DMS53 (cell line): Measurements from ENCODE around the gene FOXRED2.
"Not testable (repeated sequence)": the region's sequence is repeated elsewhere in the genome, so short reads cannot be mapped to it uniquely, and the experiment has no call there.

Source experiments
- DNase-seq: peaks from one replicate; lab custom pipeline; 2025; lab: John Stamatoyannopoulos, UW

FOXRED2 gene

DNA sequence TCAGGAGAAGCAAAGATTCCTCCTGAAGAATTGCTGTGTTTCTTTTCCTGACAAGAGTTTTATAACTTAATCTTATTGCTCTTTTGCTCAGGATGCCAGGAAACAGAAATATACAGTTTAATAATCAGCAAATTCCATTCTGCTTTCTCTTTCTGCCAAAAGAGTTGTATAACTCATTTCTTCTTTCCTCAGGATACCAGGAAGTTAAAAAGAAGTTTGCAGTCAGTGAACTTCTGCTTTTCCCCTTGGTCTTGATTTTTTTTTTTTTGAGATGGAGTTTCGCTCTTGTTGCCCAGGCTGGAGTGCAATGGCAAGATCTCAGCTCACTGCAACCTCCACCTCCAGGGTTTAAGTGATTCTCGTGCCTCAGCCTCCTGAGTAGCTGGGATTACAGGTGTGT, 13.1 kb upstream of the FOXRED2 start:
- DNase-seq: not testable (repeated sequence)

DNA sequence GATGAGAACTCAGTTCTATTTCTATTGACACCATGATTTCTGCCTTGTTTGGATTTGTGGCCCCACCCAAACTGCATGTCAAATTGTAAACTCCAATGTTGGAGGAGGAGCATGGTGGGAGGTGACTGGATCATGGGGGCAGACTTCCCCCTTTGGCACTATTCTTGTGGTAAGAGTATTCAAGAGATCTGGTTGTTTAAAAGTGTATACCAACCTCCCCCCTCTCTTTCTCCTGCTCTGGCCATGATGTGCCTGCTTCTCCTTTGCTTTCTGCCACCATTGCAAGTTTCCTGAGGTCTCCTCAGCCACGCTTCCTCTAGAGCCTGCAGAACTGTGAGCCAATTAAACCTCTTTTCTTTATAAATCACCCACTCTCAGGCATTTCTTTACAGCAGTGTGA, 7.9 kb upstream of the FOXRED2 start:
- DNase-seq: no peak

DNA sequence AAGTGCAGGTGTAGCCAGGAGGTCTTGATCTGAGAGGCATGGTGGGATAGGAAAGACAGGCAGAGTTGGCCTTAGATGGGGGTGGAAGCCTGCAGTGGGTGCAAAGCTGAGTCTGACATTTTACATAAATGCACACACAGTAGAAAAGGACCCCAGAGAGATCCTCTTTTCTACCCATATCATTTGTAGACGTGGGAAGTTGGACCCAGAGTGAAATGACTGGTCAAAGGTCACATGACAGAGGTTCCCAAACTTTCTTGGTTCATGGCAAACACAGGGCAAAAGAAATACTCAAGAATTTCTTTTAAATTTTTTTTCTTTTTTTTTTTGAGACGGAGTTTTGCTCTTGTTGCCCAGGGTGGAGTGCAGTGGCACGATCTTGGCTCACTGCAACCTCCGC, 6.2 kb upstream of the FOXRED2 start:
- no peak for DNase-seq

DNA sequence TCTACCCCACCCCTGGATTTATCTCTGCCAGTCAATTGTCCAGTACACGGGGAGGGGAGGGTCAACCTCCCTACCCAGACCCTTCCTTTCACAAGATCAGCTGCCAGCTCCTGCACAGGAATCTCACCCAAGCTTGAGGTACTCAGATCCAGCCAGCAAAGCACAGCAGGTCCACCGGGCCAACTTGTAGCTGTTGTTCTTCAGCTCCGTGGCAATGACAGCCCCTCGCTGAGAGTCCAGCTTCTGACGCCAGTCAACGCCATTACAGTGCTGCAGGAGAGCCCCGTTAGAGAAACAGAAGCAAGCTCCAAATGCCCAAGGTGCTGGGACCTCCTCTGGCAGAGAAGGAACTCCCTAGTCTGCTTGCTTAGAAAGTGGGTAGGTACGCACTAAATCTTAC, 5.5 kb upstream of the FOXRED2 start:
- DNase-seq: no peak

DNA sequence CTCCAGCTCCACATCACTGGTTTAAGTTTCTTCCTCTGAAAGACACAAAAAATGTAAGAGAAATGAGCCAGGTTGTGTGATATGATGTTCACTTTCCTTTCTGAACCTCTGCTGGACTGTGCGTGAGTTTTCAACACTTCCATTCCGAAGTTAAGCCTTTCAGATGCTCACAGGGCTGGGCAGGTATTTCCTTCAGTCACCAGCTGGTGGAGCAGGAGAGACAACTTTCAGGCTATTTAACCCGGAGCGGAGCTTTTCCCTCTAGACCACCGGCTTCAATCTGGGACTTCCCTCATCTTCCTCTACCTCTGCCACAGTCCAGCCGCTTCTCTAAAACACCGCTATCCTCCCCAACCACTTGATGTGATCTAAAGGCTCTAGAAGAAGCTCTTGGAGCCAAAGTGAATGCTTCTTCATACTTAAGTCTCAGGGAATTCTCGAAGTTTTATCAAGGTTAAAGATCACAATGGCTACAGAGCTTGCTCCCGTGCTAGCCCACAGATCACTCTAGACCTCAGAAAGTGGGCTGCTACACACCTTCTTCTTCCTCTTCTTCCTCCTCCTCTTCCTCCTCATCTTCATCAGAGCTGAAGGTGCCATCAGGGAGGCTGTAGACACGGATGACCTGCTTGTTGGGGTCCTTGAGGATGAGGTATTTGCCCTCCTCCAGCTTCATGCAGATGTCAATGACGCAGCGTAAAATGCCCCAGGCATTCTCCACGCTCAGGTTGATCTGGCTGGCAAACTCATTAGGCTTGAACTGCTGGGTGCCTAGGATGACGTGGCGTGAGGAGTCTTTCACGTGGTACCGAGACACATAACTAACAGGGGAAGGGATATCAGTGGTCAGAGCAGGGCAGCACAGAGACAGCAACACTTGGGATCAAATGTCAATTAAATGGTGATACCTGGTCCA, 4.4 kb upstream of the FOXRED2 start:
- DNase-seq: peak; percentile 41

DNA sequence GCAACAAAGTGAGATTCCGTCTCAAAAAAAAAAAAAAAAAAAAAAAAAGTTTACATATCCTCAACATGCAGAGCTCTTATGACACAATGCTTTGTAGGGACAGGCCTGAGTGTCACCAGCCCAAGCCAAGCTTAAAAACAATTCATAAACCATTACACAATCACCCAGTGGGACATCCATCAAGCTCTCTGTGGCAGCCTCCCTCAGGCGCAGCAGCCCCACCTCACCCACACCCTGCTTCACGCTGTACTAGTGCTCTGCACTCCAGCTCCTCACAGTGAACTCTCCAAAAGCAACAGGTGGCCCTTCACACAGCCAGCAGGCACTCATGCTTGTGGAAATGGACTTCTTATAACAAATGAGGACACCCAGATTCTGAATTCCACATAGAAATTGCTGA, 3.5 kb upstream of the FOXRED2 start:
- no peak for DNase-seq

DNA sequence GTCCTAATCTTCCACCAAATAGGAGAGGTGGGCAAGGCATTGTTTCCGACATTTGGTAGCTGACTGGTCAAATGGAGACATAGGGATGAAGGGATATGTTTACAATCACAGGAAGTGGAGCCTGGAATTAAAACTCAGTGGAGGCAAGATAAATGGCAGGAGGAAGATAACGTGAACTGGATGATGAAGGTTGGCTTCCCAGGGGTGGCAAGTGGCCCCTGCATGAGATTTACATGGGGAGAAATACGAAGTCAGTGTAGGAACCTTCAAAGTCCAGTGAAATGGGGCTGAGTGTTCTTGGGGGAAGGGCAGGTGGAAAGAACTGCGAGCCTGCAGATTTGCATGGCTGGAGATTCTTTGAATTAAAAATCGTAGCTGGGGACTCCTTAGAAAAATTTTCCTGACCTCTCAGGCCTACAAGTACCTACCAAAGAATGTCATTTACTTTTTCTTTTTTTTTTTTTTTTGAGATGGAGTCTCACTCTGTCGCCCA, 724 bp upstream of the FOXRED2 start:
- DNase-seq: no peak

DNA sequence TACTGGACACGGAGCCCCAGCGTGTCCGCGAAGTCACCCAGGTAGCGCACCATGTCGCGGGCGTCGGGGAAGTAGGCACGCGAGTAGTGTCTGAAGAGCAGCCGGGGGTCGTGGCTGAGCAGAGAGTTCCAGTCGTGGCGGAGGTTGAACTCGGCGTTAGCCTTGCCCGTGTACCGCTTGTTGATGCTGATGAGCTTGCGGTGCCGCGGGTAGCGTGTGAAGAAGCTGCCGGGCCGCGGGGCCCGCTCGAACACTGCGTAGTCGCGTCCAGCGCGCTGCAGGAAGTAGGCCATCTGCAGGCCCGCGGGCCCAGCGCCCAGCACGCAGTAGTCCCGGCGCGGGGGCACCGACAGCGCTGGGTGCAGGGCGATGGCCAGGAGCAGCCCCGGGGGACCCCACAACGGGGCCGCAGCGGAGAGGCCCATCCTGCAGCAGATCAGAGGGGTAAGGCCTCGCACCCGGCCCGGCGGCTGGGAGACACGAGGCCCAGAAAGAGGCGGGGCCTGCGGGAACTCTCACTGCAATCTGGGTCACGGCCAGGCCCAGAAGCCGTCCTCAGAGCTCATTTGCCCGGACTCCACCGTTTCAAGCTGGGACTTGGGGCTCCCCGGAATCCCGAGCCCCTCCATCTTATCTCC, 723 bp downstream of the FOXRED2 start:
- no peak for DNase-seq

DNA sequence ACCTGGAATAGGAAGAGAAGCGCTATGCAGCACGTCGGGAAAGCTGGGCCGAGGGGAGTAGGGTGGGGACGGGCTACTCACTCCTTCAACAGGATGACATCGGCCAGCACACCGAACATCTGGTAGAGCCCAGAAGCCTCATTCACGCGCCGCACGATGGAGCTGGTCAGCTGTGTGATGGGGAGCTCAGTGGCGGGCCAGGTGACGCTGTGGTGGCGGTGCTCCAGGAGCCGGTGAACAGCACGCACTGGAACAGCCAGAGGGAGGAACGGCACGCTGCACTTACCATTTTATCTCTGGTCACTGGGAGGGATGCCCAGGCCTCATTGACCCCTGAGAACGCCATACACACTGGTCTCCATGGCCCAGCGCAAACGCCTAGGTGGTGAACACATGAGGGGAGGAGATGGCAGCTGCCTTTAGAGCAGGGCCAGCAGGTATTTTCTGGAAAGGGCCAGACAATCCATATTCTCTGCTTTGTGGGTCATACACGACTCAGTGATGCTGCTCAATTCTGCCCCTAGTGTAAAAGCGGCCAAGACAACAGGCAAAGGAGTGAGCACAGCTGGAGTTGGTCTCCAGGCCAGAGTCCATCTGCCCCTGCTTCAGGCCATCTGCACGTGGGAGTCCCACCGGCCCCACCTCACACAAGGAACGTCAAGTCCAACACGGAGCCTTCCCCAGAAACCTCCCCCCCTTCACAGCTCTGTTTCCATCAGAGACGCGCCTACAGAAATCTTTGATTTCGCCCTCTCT, 8.8 kb downstream of the FOXRED2 start:
- no peak for DNase-seq

DNA sequence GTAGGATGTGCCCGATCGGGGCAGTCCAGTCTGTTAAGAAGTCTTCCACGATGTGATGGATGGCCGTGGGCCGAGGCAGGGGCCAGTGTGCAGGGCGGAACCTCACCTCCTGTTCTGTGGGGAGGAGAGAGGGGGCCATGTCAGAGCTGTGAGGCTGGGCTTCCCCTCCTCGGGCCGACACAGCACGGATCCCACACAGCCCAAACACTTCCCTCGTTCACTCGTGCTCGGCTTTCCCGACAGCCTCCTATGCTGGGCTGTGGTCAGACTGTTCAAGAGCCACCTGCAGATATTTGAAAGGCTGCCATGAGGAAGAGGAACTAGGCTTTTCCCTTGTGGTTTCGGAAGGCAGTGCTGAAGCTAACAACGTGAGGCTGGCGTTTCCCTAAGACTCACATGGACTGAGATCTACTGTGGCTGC, 13.1 kb downstream of the FOXRED2 start:
- DNase-seq: no peak

DNA sequence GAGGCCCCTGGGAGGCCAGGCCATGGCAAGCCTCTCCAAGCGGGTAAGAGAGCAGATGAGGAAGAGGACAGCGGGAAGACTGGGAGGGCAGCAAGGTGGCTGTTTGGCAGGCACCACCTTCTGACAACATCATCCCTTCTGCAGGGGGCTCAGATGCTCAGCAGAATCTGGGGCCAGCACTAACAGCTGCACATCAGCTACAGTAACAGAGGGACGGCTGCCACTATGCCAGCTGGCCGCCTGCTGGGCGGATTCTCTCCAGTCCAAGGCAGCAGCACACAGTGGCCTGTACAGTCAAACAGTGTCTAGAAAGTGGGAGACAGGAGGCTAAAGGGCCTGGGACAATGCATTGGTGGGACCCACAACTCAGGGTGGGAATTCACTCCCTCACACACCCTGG, 14.7 kb downstream of the FOXRED2 start:
- DNase-seq: no peak

DNA sequence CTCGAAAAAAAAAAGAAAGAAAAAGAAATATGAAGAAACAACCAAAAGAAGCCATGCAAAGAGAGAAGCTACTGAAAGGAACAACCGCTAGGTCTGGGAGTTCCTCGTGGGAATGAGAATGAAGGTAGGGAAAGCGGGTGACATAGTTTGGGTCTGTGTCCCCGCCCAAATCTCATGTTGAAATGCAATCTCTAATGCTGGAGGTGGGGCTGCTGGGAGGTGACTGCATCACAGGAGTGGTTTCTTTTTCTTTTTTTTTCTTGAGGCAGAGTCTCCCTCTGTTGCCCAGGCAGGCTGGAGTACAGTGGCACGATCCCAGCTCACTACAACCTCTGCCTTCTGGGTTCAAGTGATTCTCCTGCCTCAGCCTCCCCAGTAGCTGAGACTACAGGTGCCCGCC, 15.7 kb downstream of the FOXRED2 start:
- no peak for DNase-seq

DNA sequence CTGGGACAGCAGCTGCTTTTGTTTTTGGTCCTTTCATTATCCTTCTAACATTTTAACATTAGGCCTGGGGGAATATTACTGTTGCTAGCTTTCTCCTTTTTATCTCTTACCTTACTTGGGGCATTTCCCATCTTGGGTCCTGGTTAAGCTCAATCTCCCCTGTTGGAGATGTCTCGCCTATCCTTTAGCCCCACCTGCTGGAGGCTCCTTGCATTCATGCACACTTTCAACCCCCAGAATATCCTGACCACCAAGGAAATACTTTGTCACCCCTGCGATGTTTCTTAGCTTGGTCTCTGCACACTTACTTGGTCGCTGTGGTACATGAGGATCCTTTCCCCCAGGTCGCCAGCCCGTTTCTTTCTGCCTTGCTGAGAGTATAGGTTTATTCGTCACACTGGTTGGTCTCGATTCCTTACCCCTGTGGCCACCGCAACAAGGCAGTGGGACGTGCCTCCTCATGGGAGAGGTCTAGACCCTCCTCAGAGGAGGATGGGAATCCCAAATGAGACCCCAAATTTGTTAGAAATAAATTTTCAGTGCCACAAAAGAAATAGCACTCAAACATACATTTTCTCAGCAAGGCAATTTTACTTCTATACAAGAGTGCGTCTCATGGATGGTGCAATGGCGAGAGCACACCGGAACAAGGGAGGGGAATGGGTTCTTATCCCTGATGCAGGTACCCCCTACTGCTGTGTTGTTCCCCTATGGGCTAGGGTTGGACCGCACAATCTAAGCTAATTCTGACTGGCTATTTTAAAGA, 20.0 kb downstream of the FOXRED2 start:
- peak; percentile 32 for DNase-seq

DNA sequence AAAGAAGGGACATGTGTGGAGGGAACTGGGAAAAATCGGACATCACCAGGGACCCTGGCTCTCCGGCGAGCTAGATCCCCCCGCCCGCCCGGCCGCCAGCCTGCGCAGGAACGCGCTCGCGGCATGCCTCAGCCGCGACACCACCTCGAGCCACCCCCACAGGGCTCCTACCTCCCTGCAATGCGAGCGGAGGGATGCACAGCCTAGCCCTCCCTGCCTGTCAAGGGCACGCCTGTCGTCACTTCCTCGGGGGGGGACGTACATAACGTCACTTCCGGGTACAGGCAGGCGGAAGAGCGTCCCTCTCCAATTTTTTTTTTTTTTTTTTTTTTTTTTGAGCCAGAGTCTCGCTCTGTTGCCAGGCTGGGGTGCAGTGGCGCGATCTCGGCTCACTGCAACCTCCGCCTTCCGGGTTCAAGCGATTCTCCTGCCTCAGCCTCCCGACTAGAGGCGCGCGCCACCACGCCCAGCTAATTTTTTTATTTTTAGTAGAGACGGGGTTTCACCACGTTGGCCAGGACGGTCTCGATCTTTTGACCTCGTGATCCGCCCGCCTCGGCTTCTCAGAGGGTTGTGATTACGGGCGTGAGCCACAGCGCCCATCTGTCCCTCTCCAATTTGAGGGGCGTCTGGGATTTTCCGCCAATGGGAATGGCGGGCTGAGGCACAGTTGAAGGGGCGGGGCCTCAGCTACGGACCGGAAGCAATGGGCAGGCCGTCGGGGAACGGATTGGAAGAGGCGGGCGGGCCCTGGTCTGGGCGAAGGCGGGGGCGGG, 25.3 kb downstream of the FOXRED2 start, which contains the start of gene TXN2:
TXN2 (minus strand) TSS at position 248 of the 776 bp plus-strand sequence. CDS start 803 bp downstream, outside the sequence.
- peak; percentile 91 for DNase-seq

DNA sequence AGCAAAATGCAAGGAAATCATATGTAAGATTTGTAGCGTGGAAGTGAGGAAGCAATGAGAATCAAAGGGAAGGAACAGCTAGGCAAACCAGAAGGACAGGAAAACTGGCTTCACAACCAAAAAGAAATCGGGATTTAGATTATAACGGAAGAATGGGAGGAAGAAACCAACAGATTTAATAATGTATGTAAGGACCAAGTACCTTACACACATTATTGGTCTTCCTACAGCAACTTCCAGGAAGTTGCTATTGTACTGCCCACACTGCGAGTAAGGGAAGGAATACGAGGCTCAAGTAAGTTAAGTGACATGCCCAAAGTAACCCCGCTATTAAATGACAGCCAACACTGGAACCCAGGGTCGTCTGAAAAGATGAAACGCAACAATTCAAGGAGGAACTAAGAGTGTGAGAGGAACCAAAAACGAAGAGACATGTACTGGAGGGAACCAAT, 25.9 kb downstream of the FOXRED2 start:
- DNase-seq: no peak

DNA sequence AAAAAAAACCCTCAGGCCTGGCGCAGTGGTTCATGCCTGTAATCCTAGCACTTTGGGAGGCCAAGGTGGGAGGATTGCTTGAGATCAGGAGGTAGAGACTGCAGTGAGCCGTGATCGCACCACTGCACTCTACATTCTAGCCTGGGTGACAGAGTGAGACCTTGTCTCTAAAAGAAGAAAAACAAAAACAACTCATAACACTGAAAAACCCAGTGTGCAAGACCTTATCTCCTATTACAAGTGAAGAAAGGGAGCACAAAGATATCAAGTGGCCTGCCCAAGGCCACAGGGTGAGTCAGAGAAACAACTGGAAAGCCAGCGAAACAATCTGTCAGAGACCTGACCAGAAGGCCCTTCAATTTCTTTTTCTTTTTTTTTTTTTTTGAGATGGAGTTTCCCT, 27.9 kb downstream of the FOXRED2 start:
- DNase-seq: no peak

DNA sequence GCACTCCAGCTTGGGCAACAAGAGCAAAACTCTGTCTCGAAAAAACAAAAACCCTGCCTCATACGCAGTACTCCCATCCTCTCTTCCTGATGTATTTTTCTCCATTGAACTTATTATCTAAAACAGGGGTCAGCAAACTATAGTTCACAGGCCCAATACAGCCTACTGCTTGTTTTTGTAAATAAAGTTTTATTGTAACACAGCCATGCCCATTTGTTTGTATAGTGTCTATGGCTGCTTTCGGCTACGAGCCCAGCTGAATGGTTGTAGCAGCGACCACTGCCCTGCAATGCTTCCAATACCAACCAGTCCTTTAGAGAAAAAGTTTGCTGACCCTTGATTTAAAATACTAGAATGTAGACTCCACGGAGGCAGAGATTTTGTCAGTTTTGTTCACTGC, 31.5 kb downstream of the FOXRED2 start:
- DNase-seq: no peak

DNA sequence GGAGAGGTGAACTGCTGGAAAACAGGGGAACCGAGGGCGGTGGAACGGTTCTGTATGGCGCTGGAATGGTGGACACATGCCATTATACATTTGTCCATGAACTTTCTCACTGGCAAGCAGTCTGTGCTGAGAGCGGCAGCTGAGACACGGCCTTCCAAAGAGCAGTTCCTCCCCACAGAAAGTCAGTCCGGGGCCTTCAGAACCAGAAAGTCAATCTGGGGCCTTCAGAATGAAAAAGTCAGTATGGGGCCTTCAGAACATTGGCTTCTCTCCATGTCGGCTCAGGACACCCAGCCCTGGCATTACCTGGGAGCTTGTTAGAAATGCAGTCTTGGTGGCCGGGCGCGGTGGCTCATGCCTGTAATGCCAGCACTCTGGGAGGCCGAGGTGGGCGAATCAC, 34.2 kb downstream of the FOXRED2 start:
- DNase-seq: no peak

DNA sequence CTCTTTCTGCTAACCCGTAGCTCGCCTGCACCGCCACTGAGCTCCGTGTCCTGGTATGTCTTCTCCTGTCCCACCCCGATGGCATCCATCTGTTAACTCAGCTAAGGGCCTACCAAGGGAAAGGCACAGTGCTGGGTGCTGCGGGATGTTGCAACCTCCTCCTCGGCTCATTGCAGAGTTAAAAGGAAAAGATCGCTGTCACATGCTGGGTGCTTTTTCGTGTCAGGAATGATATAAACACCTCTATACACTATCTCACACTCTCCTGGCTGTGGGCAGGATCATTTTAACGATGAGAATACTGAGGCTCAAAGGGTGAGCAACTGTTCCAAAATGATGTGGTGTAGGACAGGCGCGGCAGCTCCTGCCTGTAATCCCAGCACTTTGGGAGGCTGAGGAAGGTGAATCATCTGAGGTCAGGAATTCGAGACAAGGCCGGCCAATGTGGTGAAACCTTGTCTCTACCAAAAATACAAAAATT, 35.5 kb downstream of the FOXRED2 start:
- DNase-seq: no peak

DNA sequence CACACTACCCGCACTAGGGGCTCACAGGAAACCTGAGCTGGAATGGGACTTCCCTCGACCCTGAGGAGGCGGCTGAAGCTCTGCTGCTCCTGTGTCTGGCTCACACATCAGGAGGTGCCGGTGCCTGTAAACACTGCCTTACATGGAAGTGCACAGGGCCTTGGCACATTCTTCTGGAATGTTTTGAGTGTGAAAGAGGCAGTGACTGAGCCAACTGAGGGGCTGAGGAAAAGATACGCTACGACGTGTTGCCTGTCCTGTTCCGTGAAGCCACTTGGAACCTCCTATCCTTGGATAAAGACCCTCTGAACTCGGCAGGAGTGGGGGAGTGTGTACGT, 35.9 kb downstream of the FOXRED2 start:
- no peak for DNase-seq
